ENCODE results near the gene EMSY. TPM values are rescaled to one million over a fixed set of nuclear protein-coding genes. Genes with fewer than 3 reads are reported as not detected.

The EMSY gene
- total RNA-seq, 1 donor from 2014 or later = 31.9 TPM

DNA sequence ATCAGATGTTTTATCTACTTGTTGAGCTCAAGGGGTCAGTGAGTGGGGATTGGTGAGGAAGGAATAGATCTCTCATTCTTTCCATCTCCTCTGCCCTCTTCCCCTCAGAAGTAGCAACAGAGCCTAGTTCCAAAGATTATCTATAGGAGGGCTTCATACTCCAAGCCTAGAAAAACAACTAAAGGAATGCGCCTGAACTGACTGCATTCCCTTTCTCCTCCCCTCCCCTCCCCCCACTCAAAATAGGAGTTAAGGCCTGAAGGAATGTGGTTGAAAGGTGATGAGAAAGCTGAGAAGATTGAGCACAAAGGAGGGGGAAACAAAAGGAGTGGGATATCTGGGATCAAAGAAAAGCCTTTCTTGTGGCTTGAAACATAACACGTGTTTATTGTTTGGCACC, 10.5 kb downstream of the EMSY start:
- DNase-seq = no peak

DNA sequence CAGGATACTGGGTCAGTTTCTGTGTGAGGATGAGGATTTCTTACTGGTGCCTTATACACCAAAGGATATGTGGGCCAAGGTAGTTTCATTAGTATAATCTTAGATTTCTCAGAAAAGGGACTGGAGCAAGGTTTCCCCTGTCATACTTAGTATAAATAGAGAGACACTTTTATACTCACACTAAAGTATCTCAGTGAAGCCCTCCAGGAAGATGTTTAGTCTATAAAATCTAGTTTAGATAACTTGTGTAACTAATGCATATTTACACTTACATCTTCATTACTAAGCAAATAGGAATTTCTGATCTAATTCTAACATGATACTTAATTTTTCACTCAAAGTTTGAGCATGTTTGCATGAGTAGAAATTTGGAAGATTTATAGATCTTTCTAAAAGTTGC, 11.1 kb downstream of the EMSY start:
- DNase-seq = no peak

DNA sequence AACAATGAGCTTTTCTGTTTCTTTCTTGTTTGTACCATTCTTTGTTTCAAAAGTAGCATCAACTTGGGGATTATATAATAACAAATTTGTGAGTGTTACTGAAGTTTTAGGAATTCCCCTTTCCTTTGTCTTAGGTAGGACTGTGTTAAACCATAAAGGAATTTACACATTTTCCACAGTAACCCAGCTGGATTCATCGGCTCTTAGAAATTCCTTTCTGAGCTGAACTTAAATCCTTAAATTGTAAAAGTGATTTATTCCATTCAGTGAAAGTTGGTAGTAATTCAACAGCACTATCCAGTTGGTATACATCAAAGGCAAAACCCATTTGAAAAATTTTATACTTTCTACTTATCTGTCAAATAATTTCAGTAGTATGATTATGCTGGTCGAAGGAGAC, 11.8 kb downstream of the EMSY start:
- no peak for DNase-seq

DNA sequence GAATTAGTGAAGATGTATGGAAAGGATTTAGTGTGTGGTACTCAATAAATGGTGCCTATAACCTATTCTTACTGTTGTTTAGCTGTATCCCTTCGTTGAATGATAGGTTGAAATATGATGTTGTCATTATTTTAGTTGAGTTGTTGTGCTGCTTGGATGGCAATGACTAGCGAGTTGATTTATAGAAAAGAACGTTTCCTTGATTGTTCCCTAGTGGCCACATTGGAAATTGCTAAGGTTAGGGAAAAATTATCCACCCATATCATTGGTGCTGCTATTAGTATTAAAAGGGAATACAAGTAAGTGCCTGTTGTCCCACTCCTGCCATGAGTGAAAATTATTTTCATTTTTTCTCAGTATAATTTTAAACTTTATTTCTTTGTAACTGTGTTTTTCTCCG, 14.5 kb downstream of the EMSY start:
- DNase-seq = no peak

DNA sequence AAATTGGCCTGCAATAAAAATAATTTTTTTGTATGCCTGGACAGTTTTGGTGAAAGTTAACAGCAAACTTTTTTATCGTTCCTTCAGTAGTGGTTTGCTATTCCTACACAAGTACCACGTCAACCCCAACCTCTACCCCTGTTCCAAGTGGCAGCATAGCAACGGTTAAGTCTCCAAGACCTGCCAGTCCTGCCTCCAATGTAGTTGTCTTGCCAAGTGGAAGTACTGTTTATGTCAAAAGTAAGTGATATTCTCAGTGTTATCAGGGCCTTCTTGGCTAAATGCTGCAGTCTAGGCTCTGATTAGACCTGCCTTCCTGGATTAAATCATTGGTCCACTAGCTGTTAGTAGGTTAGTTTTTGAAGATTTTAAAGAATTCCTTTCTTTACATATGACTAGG, 15.0 kb downstream of the EMSY start:
- DNase-seq = no peak

DNA sequence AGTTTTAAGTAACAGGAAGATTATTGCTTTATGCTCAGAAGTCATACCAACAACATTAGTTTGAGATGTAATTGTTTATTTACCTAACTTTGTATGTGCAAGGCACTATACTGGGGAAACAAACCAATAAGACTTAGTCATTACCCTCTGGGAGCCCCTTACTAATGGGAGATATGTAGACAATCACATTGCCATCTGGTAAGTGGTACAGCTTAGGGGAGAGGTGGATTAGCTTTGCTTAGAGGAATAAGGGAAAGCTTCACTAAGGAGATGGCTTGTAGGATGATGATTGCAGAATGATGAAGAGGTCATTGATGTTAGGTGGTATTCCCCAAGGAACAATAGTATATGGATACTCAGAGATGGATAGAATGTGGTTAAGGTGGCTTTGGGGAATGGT, 17.5 kb downstream of the EMSY start:
- DNase-seq = no peak

DNA sequence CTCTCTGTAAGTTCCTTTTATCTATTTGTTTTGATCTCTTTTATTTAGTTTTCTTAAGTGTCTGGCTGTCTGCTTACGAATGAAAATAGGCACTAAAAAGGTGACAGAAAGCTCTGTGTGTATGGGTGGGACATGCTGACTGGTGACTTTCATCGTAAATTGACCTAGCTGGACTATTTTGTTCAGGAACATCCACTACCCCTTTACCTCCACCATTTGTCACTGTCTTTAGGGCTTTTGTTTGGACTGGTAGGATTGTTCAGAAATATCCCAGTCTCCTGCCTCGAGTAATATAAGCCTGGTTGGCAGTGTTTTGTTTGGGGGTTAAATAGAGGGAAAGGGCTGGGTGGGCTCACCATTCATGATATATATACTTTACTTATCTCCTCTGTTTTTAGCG, 20.9 kb downstream of the EMSY start:
- DNase-seq = no peak

DNA sequence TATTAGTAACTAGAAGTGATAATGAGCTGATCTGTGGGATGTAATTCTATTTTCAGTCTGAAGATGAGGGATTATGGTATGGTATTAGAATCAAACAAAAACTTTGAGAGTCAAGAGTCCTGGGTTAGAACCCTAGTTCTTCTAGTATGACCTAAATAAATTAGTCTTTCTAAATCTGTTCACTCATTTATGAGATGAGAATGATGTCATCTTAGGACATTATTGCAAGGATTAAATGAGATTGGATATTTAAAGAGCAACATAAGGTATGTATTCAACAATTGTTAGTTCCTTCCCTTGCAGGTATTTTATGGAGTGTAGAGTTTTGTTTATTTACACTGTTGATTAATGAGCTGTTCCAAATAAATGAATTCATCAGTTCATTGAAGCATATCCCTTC, 21.8 kb downstream of the EMSY start:
- no peak for DNase-seq

DNA sequence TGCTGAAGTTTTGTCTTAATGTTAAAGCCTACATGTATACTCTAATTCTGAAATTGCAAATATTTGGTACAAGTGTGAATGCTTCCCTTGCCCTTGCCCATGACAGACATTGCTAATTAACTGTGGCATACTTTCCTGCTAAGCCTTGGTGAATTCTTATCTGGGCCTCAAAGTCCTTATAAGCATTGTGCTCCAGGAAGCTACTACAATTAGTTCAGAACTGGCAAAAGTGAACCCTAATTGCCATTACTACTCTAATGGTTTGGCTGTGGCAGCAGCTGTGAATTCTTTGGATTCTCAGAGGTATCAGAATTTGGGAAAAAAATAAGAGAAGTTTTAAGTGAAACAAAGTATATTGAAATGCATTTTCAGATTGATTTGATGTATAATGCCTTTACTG, 24.3 kb downstream of the EMSY start:
- DNase-seq = no peak

DNA sequence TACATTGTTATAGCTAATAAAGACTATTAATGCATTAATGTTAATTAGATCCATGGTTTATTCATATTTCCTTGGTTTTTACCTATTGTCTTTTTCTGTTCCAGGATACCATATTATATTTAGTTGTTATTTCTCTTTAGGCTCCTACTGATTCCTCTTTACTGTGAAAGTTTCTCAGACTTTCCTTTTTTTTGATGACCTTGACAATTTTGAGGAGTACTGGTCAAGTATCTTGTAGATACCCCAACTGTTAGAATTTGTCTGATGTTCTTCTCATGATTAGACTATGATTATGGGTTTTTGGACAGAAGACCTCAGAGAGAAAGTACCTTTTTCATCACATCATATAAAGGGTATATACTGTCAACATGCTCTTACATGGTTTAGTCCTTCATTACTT, 26.6 kb downstream of the EMSY start:
- DNase-seq = no peak

DNA sequence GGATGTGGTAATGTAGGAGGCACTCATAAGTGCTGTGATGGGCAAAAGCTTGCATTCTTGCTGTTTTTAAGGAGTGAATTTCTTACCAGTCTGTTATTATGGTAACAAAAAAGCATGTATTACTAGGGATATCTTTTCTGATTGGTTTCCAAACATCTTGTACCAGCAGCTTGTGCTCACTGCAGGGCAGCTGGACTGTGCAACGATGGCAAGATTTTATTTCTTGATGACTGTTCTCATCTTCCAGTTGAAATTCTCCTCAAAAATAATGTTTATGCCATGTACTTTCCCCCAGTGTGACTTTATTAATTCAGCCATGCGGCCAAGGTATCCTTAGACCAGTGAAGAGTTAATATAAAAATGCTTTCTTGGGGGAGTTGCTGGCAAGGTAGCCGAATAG, 35.4 kb downstream of the EMSY start:
- no peak for DNase-seq

DNA sequence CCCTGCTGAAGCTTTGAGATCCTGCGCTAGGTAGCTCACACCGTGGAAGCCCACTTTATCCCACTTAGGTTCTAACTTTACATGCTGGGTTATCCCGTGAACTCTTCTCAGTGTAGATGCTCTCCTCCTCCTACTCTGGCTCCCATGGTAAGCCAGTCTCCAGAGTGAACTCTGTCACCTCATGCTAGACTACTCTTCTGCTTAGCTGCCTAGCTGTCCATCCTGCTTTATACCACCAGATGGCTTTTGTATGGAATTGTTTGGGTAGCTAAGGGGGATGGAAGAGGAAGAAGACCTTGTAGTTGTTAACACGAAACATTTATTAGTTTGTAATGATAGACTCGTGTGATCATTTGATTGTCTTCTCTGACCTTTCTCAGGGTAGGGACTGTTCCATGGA, 46.8 kb downstream of the EMSY start:
- DNase-seq = no peak

DNA sequence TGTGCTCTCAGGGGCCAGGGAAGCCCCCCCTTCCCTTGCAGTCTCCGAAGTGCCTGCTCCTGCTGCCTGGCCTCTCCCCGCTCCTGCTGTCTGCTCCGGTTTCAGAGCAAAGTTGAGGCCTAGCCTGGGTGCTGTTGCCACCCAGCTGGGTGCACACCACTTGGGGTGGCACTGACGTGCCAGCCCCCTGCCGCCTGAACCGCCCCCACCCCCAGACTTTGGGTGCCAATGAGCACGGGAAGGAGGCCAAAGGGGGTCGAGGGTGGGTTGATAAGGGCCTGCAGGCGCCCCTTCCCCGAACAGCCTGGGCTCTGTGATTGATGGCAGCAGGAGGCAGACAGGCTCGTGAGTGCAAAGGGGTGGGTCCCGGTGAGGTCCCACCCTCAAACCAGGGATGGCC, 48.2 kb downstream of the EMSY start:
- DNase-seq = peak; percentile 4

DNA sequence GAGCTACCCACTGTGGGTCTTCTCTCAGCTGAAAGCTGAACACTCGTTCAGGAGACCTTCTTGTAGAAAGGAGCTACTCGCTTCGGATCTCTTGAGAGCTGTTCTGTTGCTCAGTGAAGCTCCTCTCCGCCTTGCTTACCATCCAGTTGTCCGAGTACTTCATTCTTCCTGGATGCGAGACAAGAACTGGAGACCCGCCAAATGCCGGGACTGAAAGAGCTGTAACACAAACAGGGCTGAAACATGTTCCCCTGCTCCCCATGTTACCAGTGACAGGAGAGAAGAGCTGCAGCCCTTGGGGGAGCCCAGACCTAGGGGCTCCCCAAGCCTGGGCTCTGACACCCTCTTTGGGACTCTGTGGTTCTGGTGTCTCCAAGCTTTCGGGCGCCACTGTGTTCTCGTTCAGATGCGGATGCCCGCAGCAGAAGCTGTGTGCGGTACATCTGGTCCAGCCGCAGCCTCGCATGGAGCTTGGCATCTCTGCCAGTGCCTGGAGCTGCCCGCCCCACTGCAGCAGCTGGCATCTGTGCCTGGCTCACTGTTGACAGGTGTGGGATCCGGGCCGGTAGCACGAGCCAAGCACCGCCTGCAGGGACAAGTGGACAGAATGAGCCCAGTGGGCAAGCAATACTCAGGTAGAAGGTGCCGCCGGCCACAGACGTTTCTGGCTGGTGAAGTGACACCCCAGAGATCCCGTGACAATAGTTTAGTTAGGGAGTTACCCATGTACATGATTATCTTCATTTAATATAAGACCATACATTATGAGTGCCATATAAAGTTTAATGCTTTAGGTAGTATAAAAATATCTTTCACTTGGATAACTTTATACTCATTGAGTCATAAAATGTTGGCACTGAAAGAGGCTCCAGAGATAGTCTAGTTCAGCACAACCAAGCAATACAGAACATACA, 49.1 kb downstream of the EMSY start:
- DNase-seq = peak; percentile 22

DNA sequence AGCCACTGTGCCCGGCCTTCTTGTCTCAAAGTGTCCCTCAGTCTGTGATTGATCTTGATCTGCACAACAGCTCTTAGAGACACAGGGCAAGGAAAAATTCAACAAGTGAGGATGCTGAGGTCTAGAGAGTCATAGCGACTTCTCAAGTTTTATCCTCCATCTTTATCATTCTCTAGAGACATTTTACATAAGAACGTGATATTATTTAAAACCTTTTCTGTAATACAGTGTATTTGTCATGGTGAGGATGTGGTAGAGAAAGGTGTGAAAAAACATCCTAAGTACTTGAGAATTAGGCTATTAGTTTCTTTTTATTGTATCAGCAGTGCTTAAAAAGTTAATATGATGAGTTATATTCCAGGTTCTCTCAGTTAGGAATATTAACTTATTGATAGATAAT, 50.2 kb downstream of the EMSY start:
- no peak for DNase-seq

DNA sequence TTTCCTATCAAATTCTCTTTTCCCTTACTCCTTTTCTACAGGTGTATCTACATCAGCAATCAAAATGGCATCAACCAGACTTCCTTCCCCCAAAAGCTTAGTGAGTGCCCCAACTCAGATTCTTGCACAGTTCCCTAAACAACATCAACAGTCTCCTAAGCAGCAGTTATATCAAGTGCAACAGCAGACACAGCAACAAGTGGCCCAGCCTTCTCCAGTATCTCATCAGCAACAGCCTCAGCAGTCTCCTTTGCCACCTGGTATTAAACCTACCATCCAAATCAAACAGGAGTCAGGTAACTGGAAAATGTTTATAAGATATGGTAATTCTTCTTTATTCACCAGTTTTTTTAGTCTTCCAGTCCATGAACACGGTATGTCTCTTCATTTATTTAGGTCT, 51.4 kb downstream of the EMSY start:
- no peak for DNase-seq

DNA sequence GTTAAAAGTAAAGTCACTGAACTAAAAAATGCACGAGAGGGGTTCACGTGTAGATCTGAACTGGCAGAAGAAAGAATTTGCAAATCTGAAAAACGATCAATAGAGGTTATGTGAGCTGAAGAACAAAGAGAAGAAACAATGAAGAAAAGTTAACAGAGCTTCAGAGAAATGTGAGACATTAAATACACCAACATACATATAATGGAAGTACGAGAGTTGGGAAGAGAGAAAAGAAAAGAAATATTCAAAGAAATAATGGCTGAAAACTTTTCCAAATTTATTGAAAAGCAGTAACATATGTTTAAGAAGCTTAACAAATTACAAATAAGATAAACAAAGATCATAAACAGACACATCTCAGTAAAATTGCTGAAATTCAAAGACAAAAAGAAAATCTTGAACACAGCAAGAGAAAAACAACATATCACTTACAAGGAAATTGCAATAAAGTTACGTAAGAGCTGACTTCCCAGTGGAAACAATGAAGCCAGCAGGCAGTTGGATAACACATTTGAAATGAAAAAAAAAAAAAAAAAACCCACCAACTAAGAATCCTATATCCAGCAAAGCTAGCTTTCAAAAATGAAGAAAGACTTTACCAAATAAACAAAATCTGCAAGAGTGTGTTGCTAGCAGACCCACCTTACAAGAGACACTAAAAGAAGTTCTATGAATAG, 56.8 kb downstream of the EMSY start:
- DNase-seq = no peak

DNA sequence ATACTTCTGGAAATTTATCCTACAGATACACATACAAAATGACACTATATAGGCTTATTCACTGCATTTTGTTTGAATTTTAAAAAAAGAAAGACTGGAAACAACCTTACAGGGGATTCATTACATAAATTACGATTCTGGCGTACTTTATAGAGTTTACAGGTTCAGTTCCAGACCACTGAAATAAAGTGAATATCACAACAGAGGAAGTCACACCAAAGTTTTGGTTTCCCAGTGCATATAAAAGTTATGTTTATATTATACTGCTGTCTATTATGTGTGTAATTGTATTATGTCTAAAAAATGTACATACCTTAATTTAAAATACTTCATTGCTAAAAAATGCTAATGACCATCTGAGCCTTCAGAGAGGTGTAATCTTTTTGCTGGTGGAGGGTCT, 62.0 kb downstream of the EMSY start:
- no peak for DNase-seq

DNA sequence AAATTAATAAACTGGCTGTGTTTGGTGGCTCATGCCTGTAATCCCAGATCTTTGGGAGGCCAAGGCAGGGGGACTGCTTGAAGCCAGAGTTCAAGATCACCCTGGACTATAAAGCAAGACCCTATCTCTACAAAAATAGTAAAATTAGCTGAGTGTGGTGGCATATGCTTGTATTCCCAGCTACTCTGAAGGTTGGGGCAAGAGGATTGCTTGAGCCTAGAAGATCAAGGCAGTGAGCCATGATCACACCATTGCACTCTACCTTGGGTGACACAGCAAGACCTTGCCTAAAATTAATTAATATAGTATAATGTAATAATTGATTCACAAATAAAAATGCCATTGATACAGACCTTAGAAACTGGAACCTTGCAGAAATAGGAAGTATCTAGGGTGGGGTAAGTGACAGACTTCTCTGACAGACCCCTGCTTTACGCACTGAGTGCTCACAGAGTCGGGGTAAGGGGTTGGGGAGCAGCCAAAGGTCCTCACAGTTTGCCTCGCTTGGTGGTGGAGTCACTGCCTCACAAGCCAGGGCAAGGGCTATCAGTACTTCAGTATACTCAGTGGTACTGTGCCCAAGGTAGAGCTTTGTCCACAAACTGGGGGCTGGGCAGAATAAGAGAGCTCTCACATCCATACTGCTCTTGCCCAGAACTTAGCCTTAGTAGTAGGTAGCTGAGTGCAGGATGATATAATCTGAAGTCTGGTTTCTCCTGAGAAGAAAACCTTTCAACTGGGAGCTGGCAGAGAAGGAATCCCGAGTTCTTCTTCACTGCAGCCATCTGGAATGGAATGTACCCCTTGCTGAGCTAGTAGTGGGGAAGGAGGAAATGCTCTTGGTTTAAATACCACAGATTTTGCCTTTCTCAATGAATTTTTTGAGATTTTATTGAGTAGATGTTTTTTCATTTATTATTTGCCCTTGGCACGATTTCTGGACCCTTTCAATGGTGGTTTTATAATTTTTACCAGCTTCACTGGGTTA, 65.5 kb downstream of the EMSY start:
- DNase-seq = no peak

DNA sequence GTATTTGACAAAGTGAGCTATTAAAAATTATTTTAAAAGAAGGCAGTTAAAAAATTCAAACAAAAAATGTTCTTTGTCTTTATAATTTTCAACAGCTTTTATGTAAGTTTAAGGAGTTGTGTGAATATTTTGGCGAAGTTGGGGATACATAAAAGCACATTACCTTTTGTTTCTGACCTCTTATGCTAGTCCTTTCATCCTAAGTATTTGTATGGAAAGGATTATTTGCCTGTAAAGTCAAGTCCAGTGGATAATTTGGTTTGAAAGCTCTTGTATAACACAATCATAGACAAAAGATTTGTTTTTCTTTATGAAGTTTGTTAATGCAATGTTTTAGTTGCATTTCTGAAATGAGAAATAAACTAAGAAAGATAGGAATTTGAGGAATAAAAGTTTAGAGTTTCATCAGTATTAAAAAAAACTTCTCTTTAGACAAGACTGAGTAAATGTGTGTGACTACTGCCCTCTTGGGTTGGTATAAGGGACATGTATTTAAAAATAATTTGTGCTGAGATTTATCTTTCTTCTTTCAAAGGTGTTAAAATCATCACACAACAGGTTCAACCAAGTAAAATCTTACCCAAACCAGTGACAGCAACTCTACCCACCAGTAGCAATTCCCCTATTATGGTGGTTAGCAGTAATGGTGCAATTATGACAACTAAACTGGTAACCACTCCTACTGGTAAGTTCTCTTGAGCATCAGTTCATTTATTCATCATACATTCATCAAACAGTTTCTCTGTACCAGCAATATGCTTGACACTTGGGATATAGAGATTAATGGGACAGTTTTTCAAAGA, 68.2 kb downstream of the EMSY start:
- peak; percentile 40 for DNase-seq

DNA sequence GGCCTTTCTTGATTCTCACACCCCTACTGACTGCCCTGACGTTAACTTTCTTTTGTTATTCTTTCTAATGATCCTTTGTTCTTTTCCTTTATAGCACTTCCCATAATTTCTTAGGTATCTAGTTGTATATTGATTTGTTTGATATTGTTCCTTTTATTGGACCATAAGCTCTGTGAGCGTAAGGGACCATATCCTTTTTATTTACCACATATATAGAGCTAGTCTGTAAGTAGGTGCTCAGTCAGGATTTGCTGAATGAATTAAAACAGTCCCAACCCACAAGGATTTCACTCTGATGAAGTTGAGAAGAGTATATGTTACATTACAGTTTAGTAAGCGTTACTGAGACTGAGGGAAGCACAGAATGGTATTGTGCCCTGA, 68.8 kb downstream of the EMSY start:
- DNase-seq = no peak

DNA sequence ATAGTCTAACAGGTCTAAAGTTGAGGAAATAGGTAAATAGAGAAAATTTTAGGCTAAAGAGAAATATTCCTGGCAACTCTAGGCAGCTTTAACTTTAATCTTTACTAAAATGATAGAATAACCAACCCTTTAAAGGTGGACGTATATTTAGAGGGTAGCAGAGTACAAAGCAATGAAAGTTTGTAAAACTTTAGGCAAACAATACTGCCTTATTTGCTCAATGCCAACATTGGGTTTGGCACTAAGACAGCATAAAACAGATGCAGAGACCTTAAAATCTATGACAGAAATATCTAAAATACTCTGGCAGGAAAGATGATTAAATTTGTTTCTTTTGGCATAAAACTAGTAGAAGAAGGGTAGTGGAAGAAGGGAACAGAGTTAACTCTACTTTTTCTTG, 70.7 kb downstream of the EMSY start:
- no peak for DNase-seq
